ENCODE measurements around the gene HACD2.

The HACD2 gene

DNA sequence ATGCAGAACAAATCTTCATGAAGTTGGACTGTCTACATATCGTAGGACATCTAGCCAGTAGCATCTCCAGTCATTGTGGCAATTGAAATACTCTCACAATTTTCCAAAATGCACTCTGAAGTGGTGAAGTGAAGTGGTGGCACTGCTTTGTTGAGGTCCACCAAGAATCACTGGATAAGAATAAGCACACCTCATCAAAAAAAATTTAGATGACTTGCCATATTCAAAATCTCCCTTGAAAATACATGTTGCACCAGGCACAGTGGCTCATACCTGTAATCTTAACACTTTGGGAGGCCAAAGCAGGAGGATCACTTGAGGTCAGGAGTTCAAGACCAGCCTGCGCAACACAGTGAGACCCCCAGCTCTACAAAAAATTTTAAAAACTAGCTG is 12.9 kb downstream of the HACD2 start:
- H3K27me3 ChIP-seq (replicated peaks; ENCODE audit: control insufficient read depth, insufficient read depth, low read length, poor library complexity, severe bottlenecking) = no peaks in the 10 kb centered on the region
- H3K4me3 ChIP-seq (ENCODE audit: insufficient read depth, low read depth, low read length, poor library complexity, severe bottlenecking) = no peak overlapping the region
- no peak overlapping the region for H3K27ac ChIP-seq (ENCODE audit: insufficient read depth, low read length, poor library complexity, severe bottlenecking)
- no peak for DNase-seq
- peaks cover 6% of the 10 kb centered on the region for H3K36me3 ChIP-seq (ENCODE audit: control insufficient read depth, insufficient read depth, low read length)
- H3K9me3 ChIP-seq (ENCODE audit: control insufficient read depth, low read length) = no peaks in the 10 kb centered on the region
- H3K4me1 ChIP-seq (ENCODE audit: control insufficient read depth, insufficient read depth, low read length, poor library complexity, severe bottlenecking) = no peaks in the 10 kb centered on the region

DNA sequence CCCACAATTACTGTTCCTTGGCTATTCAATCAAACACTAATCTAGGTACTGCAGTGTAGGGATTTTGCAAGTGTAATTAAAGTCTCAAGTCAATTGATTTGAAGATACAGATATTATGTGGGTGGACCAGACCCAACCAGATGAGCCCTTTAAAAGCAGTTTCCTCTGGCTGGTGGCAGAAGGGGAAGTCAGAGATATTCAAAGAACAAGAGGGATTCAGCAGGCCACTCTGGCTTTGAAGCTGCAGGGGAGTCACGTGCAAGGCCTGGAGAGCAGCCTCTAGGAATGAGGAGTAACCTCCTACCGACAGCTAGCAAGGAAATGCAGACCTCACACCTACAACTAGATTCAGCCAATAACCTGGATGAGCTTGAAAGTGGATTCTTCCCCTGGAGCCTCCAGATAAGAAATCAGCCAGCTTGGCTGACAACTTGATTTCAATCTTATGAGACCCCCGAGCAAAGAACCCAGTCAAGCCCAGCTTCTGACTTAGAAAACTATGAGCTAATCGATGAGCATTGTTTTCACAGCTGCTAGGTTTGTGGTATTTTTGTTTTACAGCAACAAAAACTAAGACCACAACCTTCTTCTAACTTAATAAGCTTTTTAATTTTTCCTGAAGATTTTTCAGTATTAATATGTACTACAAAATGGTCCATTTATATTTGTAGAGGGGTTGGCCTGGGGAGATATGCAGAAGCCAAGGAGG is 13.4 kb downstream of the HACD2 start:
- H3K9me3 ChIP-seq (ENCODE audit: control insufficient read depth, low read length) = no peaks in the 10 kb centered on the region
- H3K27ac ChIP-seq (ENCODE audit: insufficient read depth, low read length, poor library complexity, severe bottlenecking) = no peak overlapping the region
- H3K4me1 ChIP-seq (ENCODE audit: control insufficient read depth, insufficient read depth, low read length, poor library complexity, severe bottlenecking) = no peaks in the 10 kb centered on the region
- H3K4me3 ChIP-seq (ENCODE audit: insufficient read depth, low read depth, low read length, poor library complexity, severe bottlenecking) = no peak overlapping the region
- peaks cover 6% of the 10 kb centered on the region for H3K36me3 ChIP-seq (ENCODE audit: control insufficient read depth, insufficient read depth, low read length)
- H3K27me3 ChIP-seq (replicated peaks; ENCODE audit: control insufficient read depth, insufficient read depth, low read length, poor library complexity, severe bottlenecking) = no peaks in the 10 kb centered on the region
- no peak for DNase-seq

DNA sequence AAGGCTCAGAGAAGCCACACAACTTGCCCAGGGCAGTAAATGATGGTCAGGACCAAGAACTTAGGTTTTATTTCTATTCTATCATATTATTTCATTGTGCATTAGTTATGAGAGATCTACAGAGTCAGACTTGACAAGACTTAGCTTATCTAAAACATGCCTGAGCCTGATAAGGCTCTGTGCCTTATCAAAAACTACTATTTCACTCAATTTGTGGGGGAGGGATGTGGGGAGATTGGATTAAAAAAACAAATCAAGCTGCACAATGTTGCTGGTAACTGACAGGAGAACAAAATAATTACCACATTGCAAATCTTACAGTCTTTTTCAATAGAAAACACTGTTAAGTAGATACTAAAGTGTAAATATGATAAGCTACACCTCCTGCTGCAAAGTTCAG is 16.0 kb downstream of the HACD2 start:
- H3K4me3 ChIP-seq (ENCODE audit: insufficient read depth, low read depth, low read length, poor library complexity, severe bottlenecking) = no peak overlapping the region
- H3K27ac ChIP-seq (ENCODE audit: insufficient read depth, low read length, poor library complexity, severe bottlenecking) = no peak overlapping the region
- H3K36me3 ChIP-seq (ENCODE audit: control insufficient read depth, insufficient read depth, low read length) = peaks cover 7% of the 10 kb centered on the region
- no peak for DNase-seq
- H3K9me3 ChIP-seq (ENCODE audit: control insufficient read depth, low read length) = no peaks in the 10 kb centered on the region
- H3K4me1 ChIP-seq (ENCODE audit: control insufficient read depth, insufficient read depth, low read length, poor library complexity, severe bottlenecking) = no peaks in the 10 kb centered on the region
- no peaks in the 10 kb centered on the region for H3K27me3 ChIP-seq (replicated peaks; ENCODE audit: control insufficient read depth, insufficient read depth, low read length, poor library complexity, severe bottlenecking)

GRCh38 chr3:123568034-123568433 is 16.8 kb downstream of the HACD2 start:
- peaks cover 7% of the 10 kb centered on the region for H3K36me3 ChIP-seq (ENCODE audit: control insufficient read depth, insufficient read depth, low read length)
- no peaks in the 10 kb centered on the region for H3K9me3 ChIP-seq (ENCODE audit: control insufficient read depth, low read length)
- no peaks in the 10 kb centered on the region for H3K27me3 ChIP-seq (replicated peaks; ENCODE audit: control insufficient read depth, insufficient read depth, low read length, poor library complexity, severe bottlenecking)
- H3K4me1 ChIP-seq (ENCODE audit: control insufficient read depth, insufficient read depth, low read length, poor library complexity, severe bottlenecking) = no peaks in the 10 kb centered on the region
- H3K4me3 ChIP-seq (ENCODE audit: insufficient read depth, low read depth, low read length, poor library complexity, severe bottlenecking) = no peak overlapping the region
- no peak for DNase-seq
- H3K27ac ChIP-seq (ENCODE audit: insufficient read depth, low read length, poor library complexity, severe bottlenecking) = no peak overlapping the region

DNA sequence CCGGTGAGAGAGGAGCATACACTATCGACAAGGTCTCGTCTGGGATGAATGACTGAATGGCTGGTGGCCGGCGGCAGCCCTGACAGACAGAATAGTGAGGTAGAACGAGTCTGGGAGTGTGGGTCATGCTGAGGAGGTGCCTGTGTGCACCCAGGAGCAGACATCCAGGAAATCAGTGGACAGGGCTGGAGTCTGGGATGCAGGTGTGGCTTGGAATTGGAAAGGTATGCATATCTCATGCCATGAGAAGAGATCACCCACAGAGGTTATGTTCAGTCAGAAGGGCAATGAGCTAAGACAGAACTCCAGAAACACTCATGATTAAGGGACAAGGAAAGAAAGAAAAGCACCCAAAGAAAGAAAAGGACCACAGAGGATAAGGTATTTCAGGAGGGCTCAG is 20.8 kb downstream of the HACD2 start:
- Histone ChIP-seq H3K9me3 (ENCODE audit: control insufficient read depth, low read length) (no peaks in the 10 kb centered on the region), H3K4me3 (ENCODE audit: insufficient read depth, low read depth, low read length, poor library complexity, severe bottlenecking) (no peak overlapping the region), H3K27ac (ENCODE audit: insufficient read depth, low read length, poor library complexity, severe bottlenecking) (no peak overlapping the region), H3K36me3 (ENCODE audit: control insufficient read depth, insufficient read depth, low read length) (peaks cover 4% of the 10 kb centered on the region), H3K27me3 (replicated peaks; ENCODE audit: control insufficient read depth, insufficient read depth, low read length, poor library complexity, severe bottlenecking) (no peaks in the 10 kb centered on the region), H3K4me1 (ENCODE audit: control insufficient read depth, insufficient read depth, low read length, poor library complexity, severe bottlenecking) (no peaks in the 10 kb centered on the region)
- DNase-seq = no peak

- Histone ChIP-seq H3K36me3 (ENCODE audit: control insufficient read depth, insufficient read depth, low read length) (peaks cover 4% of the 10 kb centered on the region), H3K27me3 (replicated peaks; ENCODE audit: control insufficient read depth, insufficient read depth, low read length, poor library complexity, severe bottlenecking) (no peaks in the 10 kb centered on the region), H3K9me3 (ENCODE audit: control insufficient read depth, low read length) (no peaks in the 10 kb centered on the region), H3K27ac (ENCODE audit: insufficient read depth, low read length, poor library complexity, severe bottlenecking) (no peak overlapping the region), H3K4me1 (ENCODE audit: control insufficient read depth, insufficient read depth, low read length, poor library complexity, severe bottlenecking) (no peaks in the 10 kb centered on the region), H3K4me3 (ENCODE audit: insufficient read depth, low read depth, low read length, poor library complexity, severe bottlenecking) (no peak overlapping the region)
- no peak for DNase-seq
Observed at GRCh38 chr3:123562547-123562946, 22.3 kb downstream of the HACD2 start.

DNA sequence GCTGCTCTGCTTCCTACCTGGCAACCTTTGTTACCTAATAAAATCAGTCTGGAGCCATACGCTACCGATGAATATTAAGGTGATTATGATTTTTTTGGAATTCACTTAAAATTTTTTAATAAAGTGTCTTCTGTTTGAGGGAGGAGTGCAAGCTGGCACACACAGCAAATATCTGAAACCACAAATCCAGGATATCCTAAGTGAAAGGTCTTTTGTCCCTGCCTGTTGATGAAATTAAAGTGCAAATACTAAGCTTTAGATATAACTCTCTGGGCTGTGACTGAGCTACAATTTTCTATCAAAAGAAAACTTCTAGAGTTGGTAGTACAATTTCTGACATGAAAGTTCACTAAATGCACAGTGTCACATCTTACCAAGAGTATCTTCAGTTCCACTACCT is 23.7 kb downstream of the HACD2 start:
- DNase-seq = no peak
- Histone ChIP-seq H3K36me3 (ENCODE audit: control insufficient read depth, insufficient read depth, low read length) (peaks cover 4% of the 10 kb centered on the region), H3K9me3 (ENCODE audit: control insufficient read depth, low read length) (no peaks in the 10 kb centered on the region), H3K4me1 (ENCODE audit: control insufficient read depth, insufficient read depth, low read length, poor library complexity, severe bottlenecking) (no peaks in the 10 kb centered on the region), H3K27me3 (replicated peaks; ENCODE audit: control insufficient read depth, insufficient read depth, low read length, poor library complexity, severe bottlenecking) (no peaks in the 10 kb centered on the region), H3K4me3 (ENCODE audit: insufficient read depth, low read depth, low read length, poor library complexity, severe bottlenecking) (no peak overlapping the region), H3K27ac (ENCODE audit: insufficient read depth, low read length, poor library complexity, severe bottlenecking) (no peak overlapping the region)

DNA sequence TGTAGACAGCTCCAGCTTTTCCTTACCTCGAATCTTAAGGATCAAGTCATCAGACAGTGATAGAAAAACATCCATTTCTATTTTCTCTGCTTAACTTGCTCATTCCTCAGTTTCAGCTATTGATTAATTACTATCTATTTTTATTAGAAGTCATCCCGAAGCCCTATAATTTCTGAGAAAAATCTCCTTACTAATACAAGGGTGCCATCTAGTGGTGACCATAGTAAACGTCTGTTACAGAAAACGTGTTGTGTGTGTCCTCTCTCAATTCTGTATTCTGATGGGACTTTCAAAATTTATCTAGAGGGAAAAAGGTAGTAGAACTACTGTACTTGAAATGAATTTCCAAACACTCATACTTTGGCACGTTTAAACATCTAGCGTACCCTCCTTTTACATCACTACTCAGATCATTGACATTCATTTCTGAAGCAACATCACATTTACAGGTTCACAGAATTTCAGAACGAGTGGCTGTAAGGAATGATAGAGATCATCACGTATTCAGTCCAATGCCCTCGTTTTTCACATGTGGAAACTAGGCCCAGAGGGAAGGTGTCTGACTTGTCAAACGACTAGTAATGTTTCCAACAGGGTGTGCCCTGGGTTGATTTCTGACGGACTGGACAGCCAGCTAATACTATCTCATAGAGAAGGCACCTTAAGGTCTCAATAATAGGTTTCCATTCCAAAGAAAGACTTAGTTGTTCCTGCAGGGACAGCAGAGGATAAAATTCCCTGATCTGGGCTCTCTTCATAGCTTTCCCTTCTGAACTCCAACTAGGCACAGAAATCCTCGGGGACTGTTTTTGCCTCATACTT is 25.6 kb downstream of the HACD2 start:
- Histone ChIP-seq H3K4me3 (ENCODE audit: insufficient read depth, low read depth, low read length, poor library complexity, severe bottlenecking) (no peak overlapping the region), H3K36me3 (ENCODE audit: control insufficient read depth, insufficient read depth, low read length) (peaks cover 3% of the 10 kb centered on the region), H3K27me3 (replicated peaks; ENCODE audit: control insufficient read depth, insufficient read depth, low read length, poor library complexity, severe bottlenecking) (no peaks in the 10 kb centered on the region), H3K4me1 (ENCODE audit: control insufficient read depth, insufficient read depth, low read length, poor library complexity, severe bottlenecking) (no peaks in the 10 kb centered on the region), H3K27ac (ENCODE audit: insufficient read depth, low read length, poor library complexity, severe bottlenecking) (no peak overlapping the region), H3K9me3 (ENCODE audit: control insufficient read depth, low read length) (no peaks in the 10 kb centered on the region)
- no peak for DNase-seq

DNA sequence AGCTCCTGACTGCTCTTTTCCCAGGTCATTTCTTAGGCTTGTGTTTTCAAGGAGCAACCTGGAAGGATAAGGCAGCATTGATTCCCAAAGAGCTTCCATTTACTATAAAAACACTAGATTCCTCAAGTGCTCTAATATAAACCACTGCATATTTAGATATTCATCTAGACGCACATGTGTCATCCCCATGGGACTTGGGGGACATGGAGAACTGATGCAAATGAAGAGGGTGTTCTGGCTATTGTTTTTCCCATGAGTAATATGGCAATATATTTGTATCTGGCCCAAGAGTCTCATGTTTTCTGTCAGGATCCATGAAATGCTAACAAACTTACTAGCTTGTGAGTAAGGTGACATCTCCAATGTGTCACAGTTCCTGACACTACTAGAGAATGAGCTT is 31.3 kb downstream of the HACD2 start:
- Histone ChIP-seq H3K27me3 (replicated peaks; ENCODE audit: control insufficient read depth, insufficient read depth, low read length, poor library complexity, severe bottlenecking) (no peaks in the 10 kb centered on the region), H3K4me3 (ENCODE audit: insufficient read depth, low read depth, low read length, poor library complexity, severe bottlenecking) (no peak overlapping the region), H3K4me1 (ENCODE audit: control insufficient read depth, insufficient read depth, low read length, poor library complexity, severe bottlenecking) (peaks cover 3% of the 10 kb centered on the region), H3K27ac (ENCODE audit: insufficient read depth, low read length, poor library complexity, severe bottlenecking) (no peak overlapping the region), H3K9me3 (ENCODE audit: control insufficient read depth, low read length) (no peaks in the 10 kb centered on the region), H3K36me3 (ENCODE audit: control insufficient read depth, insufficient read depth, low read length) (no peaks in the 10 kb centered on the region)
- no peak for DNase-seq

DNA sequence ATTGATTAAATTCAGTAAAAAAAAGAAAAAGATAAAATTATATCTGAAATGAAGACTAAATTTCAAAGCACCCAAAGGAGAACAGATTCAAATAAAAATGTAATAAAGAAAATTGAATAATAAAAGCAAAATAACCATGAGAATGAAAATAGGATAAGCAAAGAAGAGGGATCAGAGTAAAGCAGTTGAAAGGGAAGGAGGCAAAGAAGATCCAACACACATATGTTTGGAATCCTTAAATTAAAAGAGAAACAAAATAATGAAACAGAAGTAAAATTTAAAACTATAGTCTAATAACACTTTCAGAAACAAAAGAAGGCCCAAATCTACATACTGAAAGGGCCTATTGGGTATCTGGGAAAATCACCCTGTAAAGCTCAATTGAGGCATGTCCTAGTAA is 32.1 kb downstream of the HACD2 start:
- Histone ChIP-seq H3K27ac (ENCODE audit: insufficient read depth, low read length, poor library complexity, severe bottlenecking) (no peak overlapping the region), H3K9me3 (ENCODE audit: control insufficient read depth, low read length) (no peaks in the 10 kb centered on the region), H3K27me3 (replicated peaks; ENCODE audit: control insufficient read depth, insufficient read depth, low read length, poor library complexity, severe bottlenecking) (no peaks in the 10 kb centered on the region), H3K4me1 (ENCODE audit: control insufficient read depth, insufficient read depth, low read length, poor library complexity, severe bottlenecking) (peaks cover 3% of the 10 kb centered on the region), H3K4me3 (ENCODE audit: insufficient read depth, low read depth, low read length, poor library complexity, severe bottlenecking) (no peak overlapping the region), H3K36me3 (ENCODE audit: control insufficient read depth, insufficient read depth, low read length) (peaks cover 3% of the 10 kb centered on the region)
- DNase-seq = no peak

Data from effector memory CD4-positive, alpha-beta T cell (primary cell).